H1 (cell line): ENCODE measurements around the gene LAMA3. TPM values are rescaled to one million over a fixed set of nuclear protein-coding genes. Genes with fewer than 3 reads are reported as not detected.

Experiments
- CTCF ChIA-PET: fragments of 300-600 bp; sonication (Branson Sonifier 250); formaldehyde crosslinking; loops from one replicate; lab custom pipeline; 2021; ENCODE audit not compliant: partially characterized antibody; lab: Charles Lee
- POLR2A ChIA-PET: fragments of 300-600 bp; sonication (Branson Sonifier 250); formaldehyde crosslinking; loops from one replicate; lab custom pipeline; 2021; ENCODE audit warnings: inconsistent platforms; ENCODE audit not compliant: partially characterized antibody; lab: Charles Lee
- DNase-seq, 2 experiments: peaks; one replicate each; pipeline versions ENCODE4 v3.0.0 to v3.0.0-alpha.2; 2010 to 2022; ENCODE audit warnings: low spot score in 2 of 2, low read depth in 1 of 2, mixed read lengths in 1 of 2
- FAIRE-seq: peaks from 2 replicates; lab custom pipeline; 2011; peaks lifted over from hg19 to GRCh38; lab: Jason Lieb, UNC
- H2AFZ ChIP-seq: 2 replicates; pipeline ENCODE4 v1.8.1; 2012; ENCODE audit warnings: low read length, inconsistent platforms
- H2AK5ac ChIP-seq: 2 replicates; pipeline ENCODE4 v1.6.1; 2013; ENCODE audit warnings: low read depth, low read length
- H2BK120ac ChIP-seq: replicated peaks from 2 replicates; pipeline ENCODE3; 2013; ENCODE audit warnings: low read depth, low read length, inconsistent platforms
- H2BK12ac ChIP-seq: 2 replicates; pipeline ENCODE4 v1.6.1; 2013; ENCODE audit warnings: low read depth, low read length
- H2BK15ac ChIP-seq: 2 replicates; pipeline ENCODE4 v1.6.1; 2013; ENCODE audit warnings: low read length
- H2BK20ac ChIP-seq: 2 replicates; pipeline ENCODE4 v1.6.1; 2013; ENCODE audit warnings: low read length
- H2BK5ac ChIP-seq: 2 replicates; pipeline ENCODE4 v1.6.1; 2013; ENCODE audit warnings: low read depth, low read length
- H3K14ac ChIP-seq: 2 replicates; pipeline ENCODE4 v1.6.1; 2013; ENCODE audit warnings: inconsistent platforms; ENCODE audit not compliant: insufficient read length
- H3K18ac ChIP-seq: 2 replicates; pipeline ENCODE4 v1.6.1; 2013; ENCODE audit warnings: low read length; ENCODE audit errors: extremely low read depth
- H3K23ac ChIP-seq: 2 replicates; pipeline ENCODE4 v1.6.1; 2013; ENCODE audit warnings: inconsistent platforms; ENCODE audit not compliant: insufficient read length
- H3K23me2 ChIP-seq: 2 replicates; pipeline ENCODE4 v1.6.1; 2013; ENCODE audit warnings: low read depth, low read length
- H3K27ac ChIP-seq: 2 replicates; pipeline ENCODE4 v1.6.1; 2011; ENCODE audit warnings: low read depth, low read length, inconsistent platforms
- H3K27me3 ChIP-seq, 4 experiments: replicated peaks in 1 of 4; 1 replicate in 1 of 4; 2 replicates in 3 of 4; pipeline versions ENCODE4 v1.6.1 to v1.8.1; 2011 to 2013; ENCODE audit warnings: low read length in 3 of 4, mild to moderate bottlenecking in 3 of 4, inconsistent platforms in 2 of 4, mixed read lengths in 2 of 4, moderate library complexity in 1 of 4; ENCODE audit not compliant: control insufficient read depth in 3 of 4, insufficient read depth in 3 of 4; ENCODE audit errors: extremely low read depth in 1 of 4
- H3K36me3 ChIP-seq, 4 experiments: 2 replicates each; pipeline versions ENCODE4 v1.6.1 to v1.8.1; 2011 to 2013; ENCODE audit warnings: mild to moderate bottlenecking in 4 of 4, low read length in 3 of 4, moderate library complexity in 2 of 4, control low read depth in 1 of 4, inconsistent platforms in 1 of 4; ENCODE audit not compliant: insufficient read depth in 4 of 4, control insufficient read depth in 2 of 4
- H3K4ac ChIP-seq: replicated peaks from 2 replicates; pipeline ENCODE3; 2013; ENCODE audit warnings: low read length, low read depth, mixed read lengths, inconsistent platforms; ENCODE audit not compliant: insufficient read length
- H3K4me1 ChIP-seq, 4 experiments: replicated peaks in 1 of 4; 1 replicate in 1 of 4; 2 replicates in 3 of 4; pipeline versions ENCODE4 v1.6.1 to v1.8.1; 2011 to 2013; ENCODE audit warnings: low read length in 3 of 4, inconsistent platforms in 2 of 4, mixed read lengths in 1 of 4; ENCODE audit not compliant: insufficient read depth in 4 of 4, control insufficient read depth in 3 of 4
- H3K4me2 ChIP-seq, 2 experiments: 2 replicates each; pipeline versions ENCODE4 v1.6.1 to v1.8.1; 2011 to 2013; ENCODE audit warnings: low read depth in 2 of 2, low read length in 2 of 2, control low read depth in 1 of 2, inconsistent platforms in 1 of 2, mild to moderate bottlenecking in 1 of 2; ENCODE audit not compliant: insufficient read depth in 1 of 2
- H3K4me3 ChIP-seq, 4 experiments: fragments of 200-600, 300-600 bp in 1 of 4; sonication (generic), shearing (Covaris generic), sonication (Bioruptor Twin) in 1 of 4; 2 replicates each; pipeline versions ENCODE4 v1.5.1 to v1.8.1; 2011 to 2016; ENCODE audit warnings: low read length in 4 of 4, low read depth in 3 of 4, control low read depth in 2 of 4, inconsistent platforms in 2 of 4, mild to moderate bottlenecking in 2 of 4, mixed read lengths in 1 of 4, moderate library complexity in 1 of 4; ENCODE audit not compliant: insufficient read depth in 2 of 4; ENCODE audit errors: extremely low read depth in 1 of 4
- H3K56ac ChIP-seq: replicated peaks from 2 replicates; pipeline ENCODE3; 2013; ENCODE audit warnings: low read depth, mild to moderate bottlenecking, mixed read lengths, low read length, inconsistent platforms; ENCODE audit not compliant: insufficient read length
- H3K79me1 ChIP-seq: 2 replicates; pipeline ENCODE4 v1.6.1; 2013; ENCODE audit warnings: low read depth, low read length, control low read depth
- H3K79me2 ChIP-seq, 2 experiments: 2 replicates each; pipeline versions ENCODE4 v1.6.1 to v1.8.1; 2012 to 2013; ENCODE audit warnings: low read length in 2 of 2, mild to moderate bottlenecking in 2 of 2, inconsistent platforms in 1 of 2; ENCODE audit not compliant: insufficient read depth in 2 of 2, control insufficient read depth in 1 of 2
- H3K9ac ChIP-seq, 4 experiments: replicated peaks in 1 of 4; 1 replicate in 1 of 4; 2 replicates in 3 of 4; pipeline versions ENCODE4 v1.6.1 to v1.8.1; 2011 to 2013; ENCODE audit warnings: low read depth in 3 of 4, low read length in 3 of 4, control low read depth in 2 of 4, mild to moderate bottlenecking in 2 of 4, moderate library complexity in 2 of 4, inconsistent platforms in 1 of 4; ENCODE audit errors: extremely low read depth in 1 of 4
- H3K9me3 ChIP-seq, 2 experiments: 2 replicates each; pipeline versions ENCODE4 v1.6.1 to v1.8.1; 2012 to 2013; ENCODE audit warnings: mild to moderate bottlenecking in 2 of 2, moderate library complexity in 2 of 2, control low read depth in 1 of 2, inconsistent platforms in 1 of 2, low read depth in 1 of 2, low read length in 1 of 2, mixed read lengths in 1 of 2; ENCODE audit not compliant: insufficient read depth in 2 of 2
- H4K20me1 ChIP-seq, 2 experiments: replicated peaks in 1 of 2; 2 replicates each; pipeline versions ENCODE3 to v1.8.1; 2011 to 2013; ENCODE audit warnings: inconsistent platforms in 2 of 2, low read length in 2 of 2, mild to moderate bottlenecking in 1 of 2; ENCODE audit not compliant: insufficient read depth in 2 of 2, control insufficient read depth in 1 of 2
- H4K5ac ChIP-seq: 2 replicates; pipeline ENCODE4 v1.6.1; 2013; ENCODE audit warnings: low read length, low read depth, mixed read lengths, inconsistent platforms; ENCODE audit not compliant: insufficient read length
- H4K8ac ChIP-seq: 2 replicates; pipeline ENCODE4 v1.8.0; 2013; ENCODE audit warnings: mild to moderate bottlenecking, moderate library complexity, low read length, inconsistent platforms; ENCODE audit not compliant: insufficient read depth; ENCODE audit errors: extremely low read depth
- H4K91ac ChIP-seq: replicated peaks from 2 replicates; pipeline ENCODE3; 2013; ENCODE audit warnings: low read length, mixed read lengths, inconsistent platforms; ENCODE audit not compliant: insufficient read length
- EP300 ChIP-seq, 2 experiments: IDR thresholded peaks; 1 replicate in 1 of 2; 2 replicates in 1 of 2; pipeline ENCODE4 v1.6.1; 2011 to 2012; ENCODE audit warnings: low read depth in 2 of 2, low read length in 2 of 2, mild to moderate bottlenecking in 2 of 2, borderline replicate concordance in 1 of 2, inconsistent platforms in 1 of 2, moderate library complexity in 1 of 2
- EZH2 ChIP-seq: fragments of 200-600 bp; sonication (generic); IDR thresholded peaks from 2 replicates; pipeline ENCODE4 v1.7.1; 2012; ENCODE audit warnings: low read depth, mild to moderate bottlenecking, moderate library complexity, low read length, inconsistent platforms; ENCODE audit not compliant: severe bottlenecking
- KDM1A ChIP-seq: fragments of 200-600, 300-600 bp; sonication (generic); IDR thresholded peaks from 2 replicates; pipeline ENCODE4 v1.7.1; 2016; ENCODE audit warnings: mild to moderate bottlenecking, low read length, borderline replicate concordance
- POU5F1 ChIP-seq: IDR thresholded peaks from 2 replicates; pipeline ENCODE4 v1.6.1; 2011; ENCODE audit warnings: low read depth, mild to moderate bottlenecking, low read length, moderate library complexity
- RBBP5 ChIP-seq: IDR thresholded peaks from 2 replicates; pipeline ENCODE4 v1.7.1; 2012; ENCODE audit warnings: low read depth, mild to moderate bottlenecking, inconsistent platforms, low read length, moderate library complexity, borderline replicate concordance
- RFX5 ChIP-seq: IDR thresholded peaks from 2 replicates; pipeline ENCODE4 v1.6.1; 2011; ENCODE audit warnings: low read depth, low read length, improper control_type of control experiment, borderline replicate concordance
- SAP30 ChIP-seq: fragments of 300-600 bp; sonication (generic); IDR thresholded peaks from 2 replicates; pipeline ENCODE4 v1.7.1; 2012; ENCODE audit warnings: low read length, moderate library complexity, mild to moderate bottlenecking, inconsistent platforms; ENCODE audit not compliant: insufficient read depth, insufficient replicate concordance
- SP4 ChIP-seq: IDR thresholded peaks from 2 replicates; pipeline ENCODE4 v1.6.1; 2012; ENCODE audit warnings: low read length, inconsistent platforms
- SUZ12 ChIP-seq: fragments of 200-600 bp; sonication (generic); IDR thresholded peaks from 2 replicates; pipeline ENCODE4 v1.6.1; 2012; ENCODE audit warnings: mild to moderate bottlenecking, inconsistent platforms, low read length, moderate library complexity, mixed read lengths
- ZNF274 ChIP-seq: IDR thresholded peaks from 2 replicates; pipeline ENCODE4 v1.7.0; 2012; ENCODE audit warnings: low read length, borderline replicate concordance; ENCODE audit errors: extremely low read depth
- WGBS, 2 experiments: shearing (Covaris generic) in 1 of 2; methylation state at CpG; one replicate each; pipeline versions ENCODE4 v1.1.6 to v1.1.7; 2013 to 2015; ENCODE audit warnings: low lambda C conversion rate in 2 of 2, mixed read lengths in 2 of 2, inconsistent platforms in 1 of 2, low coverage in 1 of 2, missing lambda C conversion rate in 1 of 2; ENCODE audit not compliant: insufficient replicate concordance in 2 of 2, insufficient coverage in 1 of 2, insufficient read length in 1 of 2; ENCODE audit errors: extremely low coverage in 1 of 2, missing lambda C conversion rate in 1 of 2; 5-methylcytosine and 5-hydroxymethylcytosine counted together
- polyA plus RNA-seq, 7 experiments: library from polyadenylated mRNA; depleted of rRNA in 3 of 7; stranded (reverse) in 5 of 7; unstranded in 2 of 7; fragments of >200 nt in 5 of 7; fragments of 200-250 nt in 2 of 7; gene quantifications; 1 replicate in 5 of 7; 2 replicates in 1 of 7; 4 replicates in 1 of 7; pipeline versions ENCODE4 v1.2.1 to v1.2.3, GENCODE V29; 2011 to 2013; ENCODE audit warnings: missing spikeins in 2 of 7, mixed read lengths in 2 of 7
- total RNA-seq: library from RNA; stranded (reverse); fragmentation: NEBNext Ultra II Directional; extraction: Animal tissue kit (Norgen Biotek cat#: 25700); gene quantifications from 2 replicates; pipeline ENCODE4 v1.2.1, GENCODE V29; 2021

The LAMA3 gene
- total and polyA plus RNA-seq, 2 of the 8 experiments (the other 6 are each of a cell fraction or from before 2014, with no cell fraction given) = 0.76 to 5.0 TPM

- no peak overlapping the region for H2BK120ac ChIP-seq
- DNase-seq = no peak
- no peak overlapping the region for H3K27ac ChIP-seq
- WGBS, 2 experiments = 88% methylated on average over 9 of the region's 9 CpGs; no CpG with 5 or more reads in 1 of the 2 experiments
- no peaks in the 10 kb centered on the region for H3K79me2 ChIP-seq
- no peak overlapping the region for H3K23ac ChIP-seq
- H3K18ac ChIP-seq = no peak overlapping the region
- no peaks in the 10 kb centered on the region for H3K9me3 ChIP-seq
- H2BK12ac ChIP-seq = peak overlapping the region; percentile 75; the same call in 1 of the 2 replicates
- no peak overlapping the region for H3K56ac ChIP-seq
- H3K23me2 ChIP-seq = no peaks in the 10 kb centered on the region
- no peak overlapping the region for H4K91ac ChIP-seq
- H2AFZ ChIP-seq = no peak overlapping the region
- no peaks in the 10 kb centered on the region for H3K79me1 ChIP-seq
- no peaks in the 10 kb centered on the region for H4K20me1 ChIP-seq
- no peak for FAIRE-seq
- CTCF ChIA-PET = interaction anchor here (2.9 kb wide), 1 partner anchor 16 kb away, joined by 11 read pairs; no protein-coding TSS in a partner anchor
- peak overlapping the region; percentile 56; the same call in 1 of the 2 replicates for H2BK20ac ChIP-seq
- no peak overlapping the region for H2BK15ac ChIP-seq
- no peak overlapping the region for H3K4ac ChIP-seq
- no peak overlapping the region; the same call in 1 of the 2 replicates for H2AK5ac ChIP-seq
- H3K14ac ChIP-seq = no peak overlapping the region
- H3K4me2 ChIP-seq = no peak overlapping the region
- no peak overlapping the region for H2BK5ac ChIP-seq
- no peak overlapping the region for H4K8ac ChIP-seq
- H3K4me3 ChIP-seq = no peak overlapping the region
- H3K27me3 ChIP-seq = no peaks in the 10 kb centered on the region
- POLR2A ChIA-PET = interaction anchor here (1.5 kb wide), 1 partner anchor 15 kb away, joined by 3 read pairs; no protein-coding TSS in a partner anchor
- H3K4me1 ChIP-seq = 0 out of 7 replicates have a peak, but pooled peaks cover 0 to 2% (median 0%) of the 10 kb centered on the region in 4 experiments
- H3K36me3 ChIP-seq = no peaks in the 10 kb centered on the region
- H3K9ac ChIP-seq = no peak overlapping the region
- no peak overlapping the region for H4K5ac ChIP-seq
- TF ChIP-seq ZNF274 = no peak
- TF ChIP-seq RFX5 = no peak
- no peak for TF ChIP-seq EZH2
- TF ChIP-seq SP4 = no peak
- no peak for TF ChIP-seq KDM1A
- TF ChIP-seq SAP30 = no peak
- no peak for TF ChIP-seq SUZ12
- TF ChIP-seq EP300 (IDR thresholded peaks at IDR 0.05; ENCODE audit: borderline replicate concordance in 1 of 2, low read depth in 2 of 2, low read length in 2 of 2) = no peak
- no peak for TF ChIP-seq RBBP5
- no peak for TF ChIP-seq POU5F1
Observed at GRCh38 chr18:23967321-23968089, 278.3 kb downstream of the LAMA3 start.
